SH-SY5Y (cell line): ENCODE results near the gene SCPEP1.

Experiments used
- GATA2 ChIP-seq: IDR thresholded peaks from 2 replicates; pipeline ENCODE4 v1.6.1; 2011; ENCODE audit warnings: mild to moderate bottlenecking, low read depth, low read length
- GATA3 ChIP-seq: IDR thresholded peaks from 2 replicates; pipeline ENCODE4 v1.6.1; 2011; ENCODE audit warnings: low read depth, mild to moderate bottlenecking, low read length, moderate library complexity

- TF ChIP-seq GATA2 (no peak), GATA3 (no peak)
Observed at GRCh38 chr17:56935461-56935860, 42.5 kb upstream of the SCPEP1 start.
